Measurements from ENCODE around the gene GPC3.

GPC3 gene

DNA sequence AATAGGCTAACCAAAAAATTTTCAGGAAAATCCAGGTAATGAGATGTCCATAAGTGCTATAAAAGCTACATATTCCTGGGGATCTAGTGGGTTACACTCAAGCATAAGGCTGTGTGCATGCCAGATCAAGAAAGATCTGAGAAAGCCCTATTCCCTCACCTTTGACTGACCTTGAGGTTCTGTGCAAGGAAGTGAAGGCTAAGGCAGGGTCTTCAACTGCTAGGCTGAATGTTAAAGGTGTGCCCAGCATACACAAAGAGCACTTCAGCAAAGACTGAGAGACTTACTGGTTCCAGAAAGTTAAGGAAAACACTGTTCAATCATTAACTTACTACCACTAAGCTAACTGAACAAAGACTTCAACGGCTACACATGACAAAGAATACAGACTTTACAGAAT, 269.7 kb downstream of the GPC3 start:
- in situ Hi-C loops (cut with MboI; ENCODE audit: low sequenced_read_pairs) = no loop called here

DNA sequence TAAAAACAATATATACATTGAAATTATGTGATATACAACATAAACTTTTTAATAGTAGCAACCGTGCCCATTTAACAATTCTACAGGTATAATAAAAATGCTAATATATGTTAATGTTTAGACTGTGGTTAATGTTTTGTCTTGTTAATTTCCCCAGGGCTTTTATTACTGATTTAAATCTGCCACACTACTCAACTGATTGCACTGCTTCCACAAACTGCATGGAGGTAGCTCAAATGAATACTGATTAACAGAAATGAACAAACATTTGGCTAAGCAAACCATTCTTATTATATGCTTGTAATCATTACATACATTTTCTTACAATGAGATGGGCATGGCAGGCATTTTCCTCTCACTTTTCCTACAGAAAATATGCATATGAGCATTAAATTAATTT, 275.9 kb downstream of the GPC3 start:
- in situ Hi-C loops (cut with MboI; ENCODE audit: low sequenced_read_pairs) = no loop called here

DNA sequence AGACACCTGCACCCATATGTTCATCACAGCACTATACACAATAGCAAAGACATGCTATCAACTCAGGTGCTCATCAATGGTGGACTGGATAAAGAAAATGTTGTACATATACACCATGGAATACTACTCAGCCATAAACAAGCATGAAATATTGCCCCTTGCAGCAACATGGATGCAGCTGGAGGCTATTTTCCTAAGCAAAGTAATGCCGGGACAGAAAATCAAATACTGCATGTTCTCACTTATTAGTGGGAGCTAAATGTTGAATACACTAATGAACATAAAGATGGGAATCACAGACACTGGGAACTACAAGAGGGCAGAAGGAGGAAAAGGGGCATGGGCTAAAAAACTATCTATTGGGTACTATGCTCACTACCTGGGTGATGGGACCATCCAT, 278.5 kb downstream of the GPC3 start:
- in situ Hi-C loops (cut with MboI; ENCODE audit: low sequenced_read_pairs) = no loop called here

DNA sequence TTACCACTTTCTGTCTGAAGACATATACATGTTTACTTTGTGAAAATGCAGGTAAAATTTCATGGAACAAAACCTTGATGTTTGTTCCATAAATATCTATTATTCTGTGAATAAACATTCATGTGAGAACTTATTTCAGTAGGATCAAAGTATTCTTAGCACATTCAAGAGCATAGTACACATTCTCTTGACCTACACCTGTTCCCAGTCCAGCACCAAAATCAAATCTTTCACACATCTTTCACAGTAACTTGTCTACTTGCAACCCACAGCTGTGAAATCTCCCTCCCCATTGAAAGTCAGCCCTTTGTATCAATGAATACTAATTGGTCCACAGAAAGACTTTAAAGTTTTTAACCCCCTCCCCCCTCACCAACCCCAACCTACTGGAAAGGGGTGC, 283.2 kb downstream of the GPC3 start:
- in situ Hi-C loops (cut with MboI; ENCODE audit: low sequenced_read_pairs) = no loop called here

DNA sequence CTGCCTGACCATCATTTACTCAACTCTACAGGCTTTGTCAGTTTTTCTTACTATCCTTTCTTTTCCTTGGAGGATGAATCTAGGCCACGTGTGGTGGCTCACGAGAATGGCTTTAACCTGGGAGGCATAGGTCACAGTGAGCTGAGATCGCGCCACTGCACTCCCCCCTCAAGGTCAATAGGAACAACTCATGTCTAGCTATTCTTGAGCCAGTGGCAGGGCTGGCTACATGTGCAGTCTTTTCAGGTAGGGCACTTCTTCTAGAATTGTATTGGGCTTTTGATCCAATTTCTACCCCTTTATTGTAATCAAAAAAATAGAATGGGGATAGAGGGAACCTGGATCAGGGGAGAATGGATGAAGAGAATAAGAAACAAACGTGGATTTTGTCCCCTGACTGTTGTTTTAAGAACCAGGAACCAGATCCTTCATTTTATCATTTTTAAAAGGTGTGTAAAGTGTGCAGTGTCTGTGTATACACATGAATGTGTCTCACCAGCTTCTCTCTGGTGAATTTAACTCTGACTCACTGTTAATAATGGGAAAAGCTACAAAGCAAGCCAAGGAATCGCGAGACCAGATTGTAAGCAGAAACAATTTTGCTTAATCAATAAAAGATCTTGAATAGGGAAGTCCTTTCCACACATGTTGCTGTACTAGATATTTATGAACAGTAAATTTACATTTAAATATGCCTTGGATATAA, 286.2 kb downstream of the GPC3 start:
- in situ Hi-C loops (cut with MboI; ENCODE audit: low sequenced_read_pairs) = no loop called here

DNA sequence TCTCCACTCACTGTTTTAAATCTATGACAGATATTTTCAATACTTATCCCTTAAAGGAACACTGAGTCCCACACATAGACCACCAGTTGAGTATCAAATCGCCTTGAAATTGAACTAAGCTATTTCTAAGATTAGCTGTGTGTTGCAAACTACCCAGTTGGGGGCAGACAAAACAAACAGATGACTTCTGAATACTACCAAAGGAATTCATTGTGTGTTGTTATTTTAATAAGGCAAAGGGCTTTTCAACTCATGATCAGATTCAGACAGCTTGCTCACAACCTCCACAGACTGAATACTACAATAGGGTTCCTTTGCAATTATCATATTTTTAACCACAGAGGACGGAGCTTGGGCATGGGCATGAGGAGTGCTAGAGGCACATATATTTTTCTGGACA, 287.1 kb downstream of the GPC3 start:
- in situ Hi-C loops (cut with MboI; ENCODE audit: low sequenced_read_pairs) = no loop called here

DNA sequence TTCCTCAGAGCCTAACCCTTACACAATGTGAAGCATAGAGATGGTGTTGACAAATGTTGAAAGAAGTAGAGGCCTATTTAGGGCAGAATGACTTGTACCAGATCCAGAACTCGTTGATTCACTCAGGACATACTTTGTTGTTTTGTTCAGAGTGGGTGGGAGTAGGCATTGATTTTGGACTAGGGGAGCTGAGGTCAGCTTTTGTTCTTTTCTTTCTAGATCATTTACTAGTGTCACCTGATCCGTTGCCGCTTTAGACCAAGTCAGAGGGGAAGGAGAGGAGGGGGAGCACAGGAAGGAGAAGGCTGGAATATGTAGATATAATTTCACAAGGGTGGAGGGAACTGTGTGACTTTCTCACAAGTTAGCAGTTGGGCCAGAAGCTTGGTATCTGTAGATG, 287.7 kb downstream of the GPC3 start:
- in situ Hi-C loops (cut with MboI; ENCODE audit: low sequenced_read_pairs) = no loop called here

DNA sequence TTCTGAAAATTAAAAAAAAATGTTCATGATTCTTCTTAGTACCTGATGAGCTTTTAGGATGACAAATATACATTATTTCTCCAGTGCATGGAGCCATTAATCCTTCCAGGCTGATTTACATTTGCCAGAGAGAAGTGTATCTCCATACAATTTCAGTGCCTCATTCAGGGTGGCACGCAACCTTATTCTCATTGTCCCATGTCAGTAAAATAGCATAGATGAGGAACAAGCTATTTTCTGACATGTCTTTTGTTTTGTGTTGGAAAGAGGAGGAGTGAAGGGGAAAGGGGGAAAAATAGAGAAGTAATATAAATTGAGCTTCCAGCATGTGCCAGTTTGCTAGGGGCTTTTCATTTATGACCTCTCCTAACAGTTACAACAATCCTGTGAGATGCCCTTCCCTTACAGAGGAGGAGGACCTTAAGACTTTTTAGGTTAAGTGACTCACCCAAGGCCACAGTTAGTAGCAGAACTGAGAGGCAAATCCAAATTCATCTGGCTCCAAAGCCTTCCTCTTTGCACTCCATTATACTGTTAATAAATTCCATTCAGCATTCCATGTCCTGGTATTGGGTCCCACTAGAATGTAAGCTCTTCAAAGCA, 295.3 kb downstream of the GPC3 start:
- in situ Hi-C loops (cut with MboI; ENCODE audit: low sequenced_read_pairs) = no loop called here

DNA sequence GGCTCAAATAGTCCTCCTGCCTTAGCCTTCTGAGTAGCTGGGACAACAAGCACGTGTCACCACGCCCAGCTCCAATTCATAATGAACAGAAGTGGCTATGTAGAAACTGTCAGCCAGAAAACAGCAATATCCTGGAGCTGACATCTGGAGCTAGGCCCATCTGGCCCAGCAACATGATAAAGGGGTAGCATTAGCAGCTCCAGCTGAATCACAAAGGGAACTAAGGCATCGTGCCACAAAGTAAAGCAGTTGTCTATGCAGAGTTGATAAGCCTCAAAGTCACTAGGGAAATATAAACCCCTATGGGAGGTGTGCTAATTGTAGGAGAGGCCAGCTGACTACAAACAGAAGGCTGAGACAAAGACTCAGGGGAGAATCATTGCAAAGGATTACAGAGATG, 299.6 kb downstream of the GPC3 start:
- in situ Hi-C loops (cut with MboI; ENCODE audit: low sequenced_read_pairs) = no loop called here

DNA sequence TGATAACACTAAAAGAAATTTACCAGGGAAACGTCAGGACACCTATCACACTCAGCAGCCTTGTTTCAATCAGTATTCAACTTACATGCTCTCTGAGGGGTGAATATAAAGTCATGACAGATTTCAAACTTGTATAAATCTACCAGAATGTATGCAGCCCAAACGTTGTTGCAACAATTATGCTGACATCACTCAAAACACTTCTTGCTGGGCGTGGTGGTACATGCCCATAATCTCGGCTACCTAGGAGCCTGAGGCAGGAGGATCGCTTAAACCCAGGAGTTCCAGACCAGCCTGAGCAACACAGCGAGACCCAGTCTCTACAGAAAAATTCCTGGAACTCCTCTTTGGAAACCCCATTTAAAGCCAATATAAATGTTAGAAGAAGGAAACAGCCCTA, 303.5 kb downstream of the GPC3 start:
- in situ Hi-C loops (cut with MboI; ENCODE audit: low sequenced_read_pairs) = no loop called here

DNA sequence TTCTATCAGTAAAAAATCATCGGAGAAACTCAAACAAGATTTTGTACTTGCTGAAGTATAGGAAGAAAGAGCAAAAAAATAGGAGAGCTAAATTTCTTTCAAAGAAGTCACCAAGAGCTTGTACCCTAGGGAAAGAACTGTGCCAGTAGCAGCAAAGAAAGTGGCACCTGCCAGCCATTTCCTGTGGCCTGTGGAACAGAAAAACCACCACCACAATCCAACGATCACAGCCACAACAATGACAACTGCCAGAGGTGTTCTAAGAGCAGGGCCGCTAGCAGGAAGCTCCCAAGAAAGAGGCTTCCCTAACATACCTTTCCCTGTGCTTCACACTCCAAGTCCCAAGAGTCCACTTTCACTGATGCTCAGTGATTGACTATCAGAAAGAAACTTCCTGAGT, 304.0 kb downstream of the GPC3 start:
- in situ Hi-C loops (cut with MboI; ENCODE audit: low sequenced_read_pairs) = no loop called here

DNA sequence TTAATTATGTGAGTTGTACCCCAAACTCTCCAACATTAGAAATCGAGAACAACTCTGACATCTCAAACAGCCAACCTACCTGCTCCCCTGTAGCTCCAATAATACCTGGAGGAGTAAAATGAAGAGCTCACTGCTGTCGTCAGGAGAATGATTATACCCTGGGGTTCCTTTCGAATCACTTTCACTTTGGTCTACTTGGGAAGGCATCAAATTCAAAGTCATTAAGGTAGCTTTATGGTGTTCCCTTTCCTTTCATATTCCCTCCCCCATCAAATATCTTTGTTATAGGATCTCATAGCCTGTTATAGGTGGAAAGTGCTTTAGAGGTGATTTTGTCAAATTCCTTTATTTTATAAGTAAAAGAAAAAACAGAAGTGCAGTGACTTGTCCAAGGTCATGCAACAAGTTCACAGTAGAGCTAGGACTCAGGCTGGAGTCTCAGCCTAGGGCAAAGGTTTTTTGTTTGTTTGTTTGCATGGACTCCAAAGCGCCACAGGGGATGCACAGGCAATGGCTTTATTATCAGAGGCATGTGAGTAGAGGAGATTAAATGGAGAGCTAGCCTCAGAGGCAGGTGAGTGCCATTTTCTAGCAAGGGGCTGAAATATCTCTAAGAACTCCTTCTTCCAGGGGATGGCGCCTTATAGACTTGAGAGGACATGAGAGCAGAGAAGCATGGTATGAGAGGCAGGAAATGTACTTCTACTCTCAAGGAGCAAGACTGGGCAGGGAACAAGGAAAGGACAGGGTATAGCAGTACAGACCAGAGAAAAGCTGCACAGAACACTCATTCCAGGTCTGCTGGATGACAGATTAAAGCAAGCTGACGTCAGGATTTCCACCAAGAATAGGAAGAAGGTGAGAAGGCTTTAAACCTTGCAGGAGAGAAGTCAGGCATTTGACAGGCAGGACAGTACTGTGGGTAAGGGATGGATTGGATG, 308.0 kb downstream of the GPC3 start:
- in situ Hi-C loops (cut with MboI; ENCODE audit: low sequenced_read_pairs) = no loop called here

DNA sequence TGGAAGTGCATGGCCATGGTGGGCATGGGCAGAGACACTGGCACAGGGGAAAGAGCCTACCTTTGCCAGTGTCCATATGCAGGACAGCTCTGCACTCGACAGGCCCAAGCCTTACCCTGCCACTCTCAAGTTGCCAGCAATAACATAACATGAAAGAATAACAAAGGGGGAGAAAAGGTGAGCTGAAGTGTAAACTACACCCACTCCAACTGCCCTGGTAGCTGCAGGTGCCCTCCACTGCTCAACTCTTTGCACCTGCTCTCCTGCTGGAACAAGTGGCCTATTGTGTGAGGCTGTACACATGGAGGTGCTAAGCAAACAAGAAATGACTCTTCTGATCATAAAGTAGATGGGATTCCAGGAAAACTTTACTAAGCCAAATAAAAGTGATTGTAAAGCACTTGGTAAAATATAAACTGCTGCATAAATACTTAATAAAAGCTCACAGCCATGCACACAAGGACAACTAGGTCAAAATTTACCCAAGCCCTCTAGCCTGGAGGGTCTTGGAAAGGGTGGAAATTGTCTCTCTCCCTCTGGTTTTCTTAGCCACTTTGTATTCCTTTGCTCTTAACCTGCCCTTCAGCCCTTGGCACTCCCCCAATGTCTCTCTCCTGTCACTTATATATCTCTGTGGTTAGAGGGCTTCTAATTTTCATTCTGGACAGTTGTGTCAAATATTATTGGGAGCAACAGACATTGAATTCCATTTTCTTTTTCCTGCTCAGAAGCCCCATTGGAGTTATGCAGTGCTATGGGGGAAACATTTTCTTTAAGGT, 308.9 kb downstream of the GPC3 start:
- in situ Hi-C loops (cut with MboI; ENCODE audit: low sequenced_read_pairs) = no loop called here

DNA sequence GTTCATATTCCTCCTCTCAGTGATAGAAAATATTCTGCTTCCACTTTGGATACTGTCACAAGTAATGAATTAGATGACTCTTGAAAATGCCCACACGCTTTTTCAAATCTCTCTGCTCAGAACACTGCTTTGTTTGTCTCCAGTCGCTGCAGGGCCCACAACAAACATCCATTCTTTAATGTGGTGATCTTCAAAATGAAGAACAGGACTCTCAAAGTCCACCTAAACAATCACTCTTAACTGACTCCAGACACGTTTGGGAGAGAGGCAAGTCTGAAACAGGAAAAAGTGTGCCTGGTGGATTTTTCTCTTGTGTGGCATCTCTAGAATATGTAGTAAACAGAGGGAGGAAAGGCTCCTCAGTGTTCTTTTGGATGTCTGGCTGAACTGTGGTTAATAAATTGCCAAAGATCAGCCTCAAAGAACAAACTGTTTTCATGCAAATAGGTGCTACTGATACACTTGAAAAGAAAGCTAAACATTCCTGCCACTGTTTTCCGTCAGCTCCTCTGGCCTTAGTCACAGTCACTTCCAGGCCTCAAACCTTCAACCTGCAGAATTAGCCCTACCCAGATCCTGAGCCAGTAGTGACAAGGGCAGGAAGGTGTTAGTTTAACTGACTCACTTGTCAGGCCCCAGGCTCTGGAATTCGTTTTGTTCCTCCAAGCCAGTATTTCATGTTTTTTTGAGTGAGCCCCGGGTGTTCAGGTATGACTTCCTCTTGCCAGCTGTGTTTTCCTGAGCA, 310.5 kb downstream of the GPC3 start:
- in situ Hi-C loops (cut with MboI; ENCODE audit: low sequenced_read_pairs) = no loop called here

DNA sequence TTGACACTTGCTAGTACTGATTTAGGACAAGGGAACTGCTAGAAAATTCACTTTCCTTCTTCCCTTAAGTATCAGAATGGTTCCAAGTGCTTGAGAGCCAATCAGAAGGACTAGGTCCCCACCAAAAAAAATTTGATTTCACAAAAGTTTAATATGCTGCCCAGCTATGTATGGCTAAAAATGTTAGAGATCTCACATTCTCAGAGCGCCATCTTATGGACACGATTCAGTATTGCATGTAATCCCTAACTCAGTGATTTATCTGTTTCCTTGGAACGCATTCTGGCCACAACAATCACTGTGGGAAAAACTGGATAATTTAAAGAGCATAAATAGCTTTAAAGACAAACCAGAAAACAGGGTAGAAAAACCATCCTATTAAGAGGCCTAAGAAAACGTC, 315.0 kb downstream of the GPC3 start:
- in situ Hi-C loops (cut with MboI; ENCODE audit: low sequenced_read_pairs) = no loop called here

DNA sequence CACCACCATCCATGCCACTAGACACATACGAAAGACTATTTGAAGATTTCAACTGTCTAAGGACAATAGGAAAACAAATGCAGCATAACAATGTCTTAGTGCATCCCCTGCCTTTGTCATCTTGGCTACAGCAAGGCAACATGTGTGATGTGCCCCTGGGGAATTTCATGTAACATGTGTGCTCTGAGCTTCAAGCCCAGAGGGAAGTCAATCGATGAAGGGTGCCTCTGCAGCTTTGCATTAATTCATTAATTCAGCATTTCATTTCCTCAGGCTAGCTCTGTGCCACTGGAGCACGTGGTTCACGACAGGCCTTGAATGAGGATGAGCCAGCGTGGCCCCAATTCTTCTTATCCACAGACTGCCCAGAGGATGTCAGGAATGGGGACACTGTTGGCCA, 316.2 kb downstream of the GPC3 start:
- in situ Hi-C loops (cut with MboI; ENCODE audit: low sequenced_read_pairs) = no loop called here

DNA sequence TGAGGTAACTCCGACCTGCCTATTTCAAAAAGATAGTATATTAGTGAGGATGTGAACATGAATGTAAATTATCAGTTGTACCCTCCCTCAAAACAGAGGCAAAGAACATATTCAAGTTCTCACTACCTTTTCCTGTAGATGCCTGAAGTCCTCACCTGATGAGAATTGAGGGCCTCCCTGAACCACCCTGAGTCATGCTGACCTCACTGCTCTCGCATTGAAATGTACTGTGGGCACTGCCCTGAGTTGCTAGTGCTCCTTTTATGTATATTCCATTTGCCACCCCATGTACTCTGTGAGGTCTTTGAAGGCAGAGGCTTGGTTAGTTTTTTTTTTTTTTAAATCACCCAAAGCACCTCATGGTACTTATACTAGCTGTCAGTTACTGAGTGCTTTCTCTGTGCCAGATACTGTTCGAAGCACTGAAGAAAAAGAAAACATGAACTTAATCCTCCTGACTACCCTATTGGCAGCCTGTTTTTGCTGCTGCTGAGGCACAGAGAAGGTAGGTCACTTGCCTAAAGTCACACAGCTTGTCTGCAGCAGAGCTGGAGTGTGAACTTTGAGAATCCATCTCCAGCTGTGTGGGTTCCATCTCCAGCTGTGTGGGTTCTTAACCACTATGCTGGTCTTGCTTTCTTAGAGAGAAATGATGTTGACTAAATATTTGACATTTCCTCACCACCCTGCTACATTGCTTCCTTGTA, 317.0 kb downstream of the GPC3 start:
- in situ Hi-C loops (cut with MboI; ENCODE audit: low sequenced_read_pairs) = no loop called here

DNA sequence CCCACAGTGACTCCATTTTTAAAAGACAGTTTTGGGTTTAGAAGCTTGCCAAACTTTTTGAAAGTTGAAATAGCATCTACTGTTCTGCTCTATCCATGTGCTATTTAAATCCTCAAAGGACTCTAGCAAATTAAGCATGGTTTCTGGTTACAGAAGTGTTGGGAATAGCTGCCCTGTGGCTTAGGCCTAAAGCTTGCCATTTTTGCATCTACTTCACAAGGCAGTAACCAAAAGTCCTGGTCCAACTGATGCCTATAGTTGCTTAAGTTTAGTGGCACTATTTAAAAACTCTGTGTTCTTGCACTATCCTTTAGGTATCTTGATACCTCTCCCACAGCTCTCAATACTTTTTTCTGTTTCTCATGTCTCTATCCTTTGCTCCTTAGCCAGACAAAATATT, 319.1 kb downstream of the GPC3 start:
- in situ Hi-C loops (cut with MboI; ENCODE audit: low sequenced_read_pairs) = no loop called here

DNA sequence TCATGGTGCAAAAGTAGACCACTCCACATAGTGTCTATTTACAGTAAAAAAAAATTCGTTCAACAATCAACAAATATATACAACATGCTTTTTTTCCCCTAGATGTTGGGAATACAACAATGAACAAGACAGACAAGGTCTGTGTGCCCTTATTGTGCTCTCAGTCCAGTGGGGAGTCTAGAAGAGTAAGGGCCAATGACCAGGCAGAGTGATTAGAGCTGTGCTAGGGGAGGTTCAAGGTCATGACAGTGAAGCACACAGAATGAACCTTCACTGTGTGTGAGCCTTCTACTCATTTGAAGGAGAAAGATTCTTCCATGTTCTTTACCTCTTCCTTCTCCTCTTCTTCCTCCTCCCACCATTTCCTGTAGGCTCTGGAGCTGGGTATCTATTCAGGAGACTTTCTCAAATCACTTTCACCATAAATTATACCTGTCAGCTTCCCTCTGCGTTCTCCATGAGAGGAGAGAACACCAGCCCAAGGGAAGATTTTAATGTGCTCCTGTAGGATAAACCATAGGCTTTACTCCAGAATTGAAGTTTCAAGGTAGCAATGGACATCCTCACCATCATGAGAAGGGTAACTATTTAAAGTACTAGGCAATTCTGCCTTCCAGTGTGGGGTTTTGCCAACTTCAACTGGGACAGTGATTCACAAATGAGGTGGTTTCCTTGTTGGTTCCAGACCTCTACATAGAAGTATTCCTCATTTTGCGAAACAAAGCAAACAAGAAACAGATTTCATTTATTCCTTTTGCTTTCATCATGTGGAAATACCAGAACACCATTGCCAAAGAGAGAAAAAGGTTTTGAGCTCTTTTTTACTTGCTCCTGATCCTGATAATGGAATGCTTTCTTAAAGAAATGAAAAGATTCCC, 323.2 kb downstream of the GPC3 start:
- in situ Hi-C loops (cut with MboI; ENCODE audit: low sequenced_read_pairs) = no loop called here

Data from HL-60/S4 treated with retinoic acid at 250 ng/mL for 4 days and 3 days (cell line).